ENCODE results near the gene STOX2. TPM values are rescaled to one million over a fixed set of nuclear protein-coding genes. Genes with fewer than 3 reads are reported as not detected.

Gene STOX2
- polyA plus RNA-seq, 1 of the 3 experiments (the other 2 are of a cell fraction), result 0.16 TPM

DNA sequence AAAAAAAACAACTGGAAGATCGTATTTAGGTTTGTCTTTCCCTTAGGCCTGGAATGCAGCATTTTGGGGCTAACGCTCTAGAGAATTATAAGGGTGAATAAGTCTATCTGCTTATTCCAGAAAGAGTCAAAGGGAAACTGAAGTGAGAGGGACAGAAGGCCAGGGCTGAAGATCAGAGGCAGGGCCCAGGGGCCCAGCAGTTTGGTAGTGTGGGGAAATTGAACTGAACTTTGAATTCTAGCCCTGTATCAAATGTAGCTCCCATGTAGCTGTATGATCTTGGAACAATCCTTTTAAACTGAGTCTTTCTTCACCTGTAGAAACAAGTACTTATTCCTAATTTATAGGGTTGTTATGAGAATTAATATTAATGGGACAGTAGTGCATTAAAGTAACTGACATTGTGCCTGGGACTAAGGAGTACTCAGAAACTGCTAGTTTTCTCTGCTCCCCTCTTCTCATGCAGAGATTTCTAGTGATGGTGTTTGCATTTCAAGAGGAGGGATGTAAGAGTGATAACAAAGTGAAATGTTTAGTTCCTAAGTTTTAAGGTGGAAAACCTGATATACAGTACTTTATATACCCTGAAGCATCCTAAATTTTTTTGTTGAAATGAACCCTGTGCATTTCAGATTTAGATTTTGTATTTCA, 30.4 kb downstream of the STOX2 start (continued):
- TF ChIP-seq RFX5 (IDR thresholded peaks at IDR 0.05; ENCODE audit: low read length) (no peak), TAF1 (IDR thresholded peaks at IDR 0.05; ENCODE audit: borderline replicate concordance, low read depth, low read length) (no peak), NRF1 (IDR thresholded peaks at IDR 0.05; ENCODE audit: low read depth, low read length) (no peak), TCF12 (IDR thresholded peaks at IDR 0.05) (no peak)
- TF ChIP-seq, protein P1, sequence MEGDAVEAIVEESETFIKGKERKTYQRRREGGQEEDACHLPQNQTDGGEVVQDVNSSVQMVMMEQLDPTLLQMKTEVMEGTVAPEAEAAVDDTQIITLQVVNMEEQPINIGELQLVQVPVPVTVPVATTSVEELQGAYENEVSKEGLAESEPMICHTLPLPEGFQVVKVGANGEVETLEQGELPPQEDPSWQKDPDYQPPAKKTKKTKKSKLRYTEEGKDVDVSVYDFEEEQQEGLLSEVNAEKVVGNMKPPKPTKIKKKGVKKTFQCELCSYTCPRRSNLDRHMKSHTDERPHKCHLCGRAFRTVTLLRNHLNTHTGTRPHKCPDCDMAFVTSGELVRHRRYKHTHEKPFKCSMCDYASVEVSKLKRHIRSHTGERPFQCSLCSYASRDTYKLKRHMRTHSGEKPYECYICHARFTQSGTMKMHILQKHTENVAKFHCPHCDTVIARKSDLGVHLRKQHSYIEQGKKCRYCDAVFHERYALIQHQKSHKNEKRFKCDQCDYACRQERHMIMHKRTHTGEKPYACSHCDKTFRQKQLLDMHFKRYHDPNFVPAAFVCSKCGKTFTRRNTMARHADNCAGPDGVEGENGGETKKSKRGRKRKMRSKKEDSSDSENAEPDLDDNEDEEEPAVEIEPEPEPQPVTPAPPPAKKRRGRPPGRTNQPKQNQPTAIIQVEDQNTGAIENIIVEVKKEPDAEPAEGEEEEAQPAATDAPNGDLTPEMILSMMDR (IDR thresholded peaks at IDR 0.05), result no peak
- TF ChIP-seq, protein P2, sequence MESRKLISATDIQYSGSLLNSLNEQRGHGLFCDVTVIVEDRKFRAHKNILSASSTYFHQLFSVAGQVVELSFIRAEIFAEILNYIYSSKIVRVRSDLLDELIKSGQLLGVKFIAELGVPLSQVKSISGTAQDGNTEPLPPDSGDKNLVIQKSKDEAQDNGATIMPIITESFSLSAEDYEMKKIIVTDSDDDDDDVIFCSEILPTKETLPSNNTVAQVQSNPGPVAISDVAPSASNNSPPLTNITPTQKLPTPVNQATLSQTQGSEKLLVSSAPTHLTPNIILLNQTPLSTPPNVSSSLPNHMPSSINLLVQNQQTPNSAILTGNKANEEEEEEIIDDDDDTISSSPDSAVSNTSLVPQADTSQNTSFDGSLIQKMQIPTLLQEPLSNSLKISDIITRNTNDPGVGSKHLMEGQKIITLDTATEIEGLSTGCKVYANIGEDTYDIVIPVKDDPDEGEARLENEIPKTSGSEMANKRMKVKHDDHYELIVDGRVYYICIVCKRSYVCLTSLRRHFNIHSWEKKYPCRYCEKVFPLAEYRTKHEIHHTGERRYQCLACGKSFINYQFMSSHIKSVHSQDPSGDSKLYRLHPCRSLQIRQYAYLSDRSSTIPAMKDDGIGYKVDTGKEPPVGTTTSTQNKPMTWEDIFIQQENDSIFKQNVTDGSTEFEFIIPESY (IDR thresholded peaks at IDR 0.05; ENCODE audit: borderline replicate concordance, low read depth), result no peak
- TF ChIP-seq, protein P3, sequence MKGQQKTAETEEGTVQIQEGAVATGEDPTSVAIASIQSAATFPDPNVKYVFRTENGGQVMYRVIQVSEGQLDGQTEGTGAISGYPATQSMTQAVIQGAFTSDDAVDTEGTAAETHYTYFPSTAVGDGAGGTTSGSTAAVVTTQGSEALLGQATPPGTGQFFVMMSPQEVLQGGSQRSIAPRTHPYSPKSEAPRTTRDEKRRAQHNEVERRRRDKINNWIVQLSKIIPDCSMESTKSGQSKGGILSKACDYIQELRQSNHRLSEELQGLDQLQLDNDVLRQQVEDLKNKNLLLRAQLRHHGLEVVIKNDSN (IDR thresholded peaks at IDR 0.05; ENCODE audit: borderline replicate concordance, low read depth), result no peak

DNA sequence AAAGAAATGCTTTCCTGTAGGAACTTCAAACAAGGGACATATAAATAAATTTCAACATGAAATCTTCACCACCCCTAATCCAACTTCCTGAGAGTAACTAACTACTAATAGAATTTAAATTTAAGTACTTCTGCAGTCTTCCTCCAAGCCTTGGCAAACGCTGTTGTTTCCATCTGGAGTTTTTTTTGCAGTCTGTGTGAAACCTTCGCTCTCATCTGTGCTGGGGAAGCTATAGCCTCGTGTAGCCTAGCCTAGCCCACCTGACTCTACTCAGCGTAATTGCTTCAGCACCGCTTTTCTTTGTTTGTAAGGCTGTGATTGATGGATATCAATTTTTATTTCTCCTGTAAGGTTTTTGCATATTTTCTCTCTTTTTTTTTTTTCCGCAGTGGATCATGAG, 30.9 kb downstream of the STOX2 start:
- TF ChIP-seq CHD2 (IDR thresholded peaks at IDR 0.05; ENCODE audit: low read length, partially characterized antibody) (no peak), RXRA (IDR thresholded peaks at IDR 0.05; ENCODE audit: borderline replicate concordance, low read depth) (no peak), MEF2A (IDR thresholded peaks at IDR 0.05; ENCODE audit: borderline replicate concordance, low read depth) (no peak), GABPA (IDR thresholded peaks at IDR 0.05; ENCODE audit: low read depth) (no peak), SIN3A (IDR thresholded peaks at IDR 0.05; ENCODE audit: borderline replicate concordance, low read depth, low read length) (no peak), TEAD4 (IDR thresholded peaks at IDR 0.05; ENCODE audit: borderline replicate concordance, insufficient read depth) (no peak)
- TF ChIP-seq, protein P1 (IDR thresholded peaks at IDR 0.05), result no peak
- TF ChIP-seq, protein P4, sequence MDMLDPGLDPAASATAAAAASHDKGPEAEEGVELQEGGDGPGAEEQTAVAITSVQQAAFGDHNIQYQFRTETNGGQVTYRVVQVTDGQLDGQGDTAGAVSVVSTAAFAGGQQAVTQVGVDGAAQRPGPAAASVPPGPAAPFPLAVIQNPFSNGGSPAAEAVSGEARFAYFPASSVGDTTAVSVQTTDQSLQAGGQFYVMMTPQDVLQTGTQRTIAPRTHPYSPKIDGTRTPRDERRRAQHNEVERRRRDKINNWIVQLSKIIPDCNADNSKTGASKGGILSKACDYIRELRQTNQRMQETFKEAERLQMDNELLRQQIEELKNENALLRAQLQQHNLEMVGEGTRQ (IDR thresholded peaks at IDR 0.05; ENCODE audit: borderline replicate concordance, low read depth, low read length), result no peak
- no peak overlapping the region for H3K4me3 ChIP-seq (ENCODE audit: low read depth in 2 of 2, low read length in 1 of 2)
- H4K20me1 ChIP-seq (ENCODE audit: insufficient read depth), result no peaks in the 10 kb centered on the region
- H3K4me1 ChIP-seq (ENCODE audit: control insufficient read depth in 1 of 2, insufficient read depth in 2 of 2, low read depth in 1 of 2, low read length in 1 of 2), result peaks cover 0 to 11% of the 10 kb centered on the region in 2 experiments; a peak in 2 of 4 replicates
- no peak for DNase-seq
- no peaks in the 10 kb centered on the region for H3F3A ChIP-seq (replicated peaks; ENCODE audit: insufficient read depth)
- CTCF ChIA-PET, result interaction anchor here (0.9 to 1.3 kb wide), 2 partner anchors 21 to 164 kb away, joined by 3 to 4 read pairs; no protein-coding TSS in a partner anchor
- no peaks in the 10 kb centered on the region for H3K36me3 ChIP-seq (replicated peaks in 1 of 2; ENCODE audit: control insufficient read depth in 1 of 2, insufficient read depth in 2 of 2, low read length in 1 of 2)
- H3K4me2 ChIP-seq, result no peak overlapping the region
- no peak overlapping the region for H3K27ac ChIP-seq (ENCODE audit: low read depth in 2 of 2, low read length in 1 of 2)
- no peaks in the 10 kb centered on the region for H3K27me3 ChIP-seq (ENCODE audit: insufficient read depth)
- no peaks in the 10 kb centered on the region for H3K9me3 ChIP-seq
- no peaks in the 10 kb centered on the region for H3K9me2 ChIP-seq
- H3K9ac ChIP-seq, result no peak overlapping the region
- POLR2A ChIA-PET, result no interaction called here
- 51% methylated on average over 6 of the region's 6 CpGs for WGBS (ENCODE audit: low lambda C conversion rate)
- no peak overlapping the region for H2AFZ ChIP-seq (ENCODE audit: low read depth)
- H3K79me2 ChIP-seq (ENCODE audit: insufficient read depth), result no peaks in the 10 kb centered on the region

Data from SK-N-SH (cell line).